ENCODE measurements around the gene ZNF317.

Gene ZNF317

GRCh38 chr19:9140159-9140874 lies at the start of gene ZNF317:
ZNF317 (plus strand) TSS chr19:9140397; CDS start chr19:9156017, 15,620 bp downstream.
- no peak for TF ChIP-seq CTCF (conservative IDR thresholded peaks at IDR 0.05)
- peak within 1 kb of the TSS; percentile 63; the same call in 1 of the 2 replicates for H3K27ac ChIP-seq

GRCh38 chr19:9107375-9107774 lies 32.8 kb upstream of the ZNF317 start, which contains the start of gene OR7G2:
OR7G2 (minus strand) TSS chr19:9107475; CDS start chr19:9103243, 4,232 bp downstream.
- no peak for TF ChIP-seq CTCF (conservative IDR thresholded peaks at IDR 0.05)

GRCh38 chr19:9109959-9110358 lies 30.2 kb upstream of the ZNF317 start:
- TF ChIP-seq CTCF (conservative IDR thresholded peaks at IDR 0.05): no peak
- H3K27ac ChIP-seq: no peak overlapping the region

More at GRCh38 chr19:9107375-9107774, 32.8 kb upstream of the ZNF317 start, which contains the start of gene OR7G2:
- no peak within 1 kb of the TSS for H3K27ac ChIP-seq

GRCh38 chr19:9115307-9115813 lies 24.8 kb upstream of the ZNF317 start, which contains the start of gene OR7G1:
OR7G1 (minus strand) TSS chr19:9115763; CDS start chr19:9115763, 0 bp downstream.
- H3K27ac ChIP-seq: no peak within 1 kb of the TSS
- no peak for TF ChIP-seq CTCF (conservative IDR thresholded peaks at IDR 0.05)

- no peak for TF ChIP-seq CTCF (conservative IDR thresholded peaks at IDR 0.05)
- no peak overlapping the region for H3K27ac ChIP-seq
Observed at GRCh38 chr19:9116547-9116946, 23.6 kb upstream of the ZNF317 start.

GRCh38 chr19:9126900-9127405 lies 13.2 kb upstream of the ZNF317 start, which contains the start of gene OR7G3:
OR7G3 (minus strand) TSS chr19:9126950; CDS start chr19:9126950, 0 bp downstream.
- H3K27ac ChIP-seq: no peak within 1 kb of the TSS
- TF ChIP-seq CTCF (conservative IDR thresholded peaks at IDR 0.05): no peak

- TF ChIP-seq CTCF (conservative IDR thresholded peaks at IDR 0.05): no peak
- H3K27ac ChIP-seq: no peak overlapping the region
Observed at GRCh38 chr19:9128171-9128570, 12.0 kb upstream of the ZNF317 start.

All from VCaP (cell line).